Measurements from ENCODE around the gene DEK. TPM values are rescaled to one million over a fixed set of nuclear protein-coding genes. Genes with fewer than 3 reads are reported as not detected.

Gene DEK
- total RNA-seq, 2 experiments from 2014 or later = 235 to 267 TPM

- POLR2A ChIA-PET = interaction anchor here (1.0 to 1.2 kb wide), 4 partner anchors 10 to 236 kb away, joined by 3 to 4 read pairs (median 3); no protein-coding TSS in a partner anchor
- no peaks in the 10 kb centered on the region for H3K9me3 ChIP-seq (ENCODE audit: low read length)
- H3K27ac ChIP-seq (ENCODE audit: low read depth, low read length, poor library complexity, severe bottlenecking) = no peak overlapping the region
- H4K20me1 ChIP-seq (ENCODE audit: insufficient read depth, low read length) = no peaks in the 10 kb centered on the region
- no peaks in the 10 kb centered on the region for H3K9me2 ChIP-seq (ENCODE audit: insufficient read depth, low read length)
- DNase-seq (ENCODE audit: low spot score) = no peak
- intact Hi-C loops (cut with micrococcal nuclease; ENCODE audit: unreplicated experiment) = no loop called here
- BruUV-seq (replicated peaks) = no TSS peak
- H3K79me2 ChIP-seq (ENCODE audit: insufficient read depth, low read depth, low read length) = no peaks in the 10 kb centered on the region
- CTCF ChIA-PET (ENCODE audit: unreplicated experiment) = no interaction called here
- no peak overlapping the region for H2AFZ ChIP-seq (ENCODE audit: low read length)
- H3K4me2 ChIP-seq (ENCODE audit: low read length) = no peak overlapping the region
- H3K4me3 ChIP-seq (ENCODE audit: low read depth, low read length, poor library complexity, severe bottlenecking) = no peak overlapping the region
- TF ChIP-seq, protein P1, sequence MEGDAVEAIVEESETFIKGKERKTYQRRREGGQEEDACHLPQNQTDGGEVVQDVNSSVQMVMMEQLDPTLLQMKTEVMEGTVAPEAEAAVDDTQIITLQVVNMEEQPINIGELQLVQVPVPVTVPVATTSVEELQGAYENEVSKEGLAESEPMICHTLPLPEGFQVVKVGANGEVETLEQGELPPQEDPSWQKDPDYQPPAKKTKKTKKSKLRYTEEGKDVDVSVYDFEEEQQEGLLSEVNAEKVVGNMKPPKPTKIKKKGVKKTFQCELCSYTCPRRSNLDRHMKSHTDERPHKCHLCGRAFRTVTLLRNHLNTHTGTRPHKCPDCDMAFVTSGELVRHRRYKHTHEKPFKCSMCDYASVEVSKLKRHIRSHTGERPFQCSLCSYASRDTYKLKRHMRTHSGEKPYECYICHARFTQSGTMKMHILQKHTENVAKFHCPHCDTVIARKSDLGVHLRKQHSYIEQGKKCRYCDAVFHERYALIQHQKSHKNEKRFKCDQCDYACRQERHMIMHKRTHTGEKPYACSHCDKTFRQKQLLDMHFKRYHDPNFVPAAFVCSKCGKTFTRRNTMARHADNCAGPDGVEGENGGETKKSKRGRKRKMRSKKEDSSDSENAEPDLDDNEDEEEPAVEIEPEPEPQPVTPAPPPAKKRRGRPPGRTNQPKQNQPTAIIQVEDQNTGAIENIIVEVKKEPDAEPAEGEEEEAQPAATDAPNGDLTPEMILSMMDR (conservative IDR thresholded peaks at IDR 0.05; ENCODE audit: low read length) = no peak
- no peak for TF ChIP-seq EZH2phosphoT487 (IDR thresholded peaks at IDR 0.05; ENCODE audit: borderline replicate concordance, low read depth, low read length)
- H3K36me3 ChIP-seq (ENCODE audit: insufficient read depth, low read length) = no peaks in the 10 kb centered on the region
- H3K4me1 ChIP-seq (ENCODE audit: insufficient read depth, low read length, poor library complexity, severe bottlenecking) = no peaks in the 10 kb centered on the region
These were observed 15.8 kb upstream of the DEK start for GRCh38 chr6:18280084-18280483.

GRCh38 chr6:18279422-18279821 is 15.1 kb upstream of the DEK start:
- ChIA-PET CTCF (ENCODE audit: unreplicated experiment) (no interaction called here), POLR2A (interaction anchor here (1.0 kb wide), 1 partner anchor 9 kb away, joined by 3 read pairs; no protein-coding TSS in a partner anchor)
- Histone ChIP-seq H2AFZ (ENCODE audit: low read length) (no peak overlapping the region), H4K20me1 (ENCODE audit: insufficient read depth, low read length) (no peaks in the 10 kb centered on the region), H3K9me2 (ENCODE audit: insufficient read depth, low read length) (no peaks in the 10 kb centered on the region), H3K36me3 (ENCODE audit: insufficient read depth, low read length) (no peaks in the 10 kb centered on the region), H3K4me3 (ENCODE audit: low read depth, low read length, poor library complexity, severe bottlenecking) (no peak overlapping the region), H3K4me1 (ENCODE audit: insufficient read depth, low read length, poor library complexity, severe bottlenecking) (no peaks in the 10 kb centered on the region), H3K79me2 (ENCODE audit: insufficient read depth, low read depth, low read length) (no peaks in the 10 kb centered on the region), H3K4me2 (ENCODE audit: low read length) (no peak overlapping the region), H3K9me3 (ENCODE audit: low read length) (no peaks in the 10 kb centered on the region), H3K27ac (ENCODE audit: low read depth, low read length, poor library complexity, severe bottlenecking) (no peak overlapping the region)
- DNase-seq (ENCODE audit: low spot score) = no peak
- BruUV-seq (replicated peaks) = no TSS peak
- intact Hi-C loops (cut with micrococcal nuclease; ENCODE audit: unreplicated experiment) = no loop called here
- TF ChIP-seq, protein P1 (conservative IDR thresholded peaks at IDR 0.05; ENCODE audit: low read length) = no peak
- TF ChIP-seq EZH2phosphoT487 (IDR thresholded peaks at IDR 0.05; ENCODE audit: borderline replicate concordance, low read depth, low read length) = no peak

DNA sequence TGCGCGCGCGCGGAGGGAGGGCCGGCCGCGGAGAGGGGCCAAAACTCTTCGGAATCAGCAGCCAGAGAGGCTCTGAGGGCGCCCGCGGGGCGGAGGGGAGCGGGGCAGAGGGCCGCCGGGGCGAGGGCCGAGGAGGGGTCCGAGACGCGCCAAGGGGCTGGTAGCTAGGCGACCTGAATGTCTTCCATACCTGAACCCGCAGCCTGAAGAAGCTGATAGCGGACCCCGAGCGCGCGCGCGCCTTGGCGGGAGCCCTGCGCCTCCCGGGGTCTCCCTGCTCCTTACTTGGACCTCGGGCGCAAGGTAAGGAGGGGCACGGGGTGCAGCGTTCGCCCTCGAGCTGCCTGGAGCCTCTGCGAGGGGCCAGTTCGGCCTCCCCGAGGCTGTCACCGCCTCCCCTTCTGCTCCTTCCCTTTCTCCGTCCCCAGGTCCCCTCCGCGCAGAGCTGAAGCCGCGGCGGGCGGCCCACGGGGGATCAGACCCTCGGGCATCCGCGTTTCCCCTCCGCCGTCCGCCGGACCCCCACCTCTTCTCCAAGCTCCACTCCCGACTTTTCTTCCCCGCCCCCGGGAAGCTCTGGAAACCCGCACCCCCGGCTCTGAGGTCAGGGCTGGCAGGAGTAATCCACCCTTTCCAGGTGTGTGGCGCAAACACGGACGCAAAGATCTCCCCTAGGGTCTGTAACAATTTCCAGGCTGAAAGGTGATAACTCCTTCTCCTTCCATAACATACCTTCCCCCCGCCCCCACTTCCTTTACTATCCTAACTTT is 13.1 kb upstream of the DEK start:
- H3K4me2 ChIP-seq (ENCODE audit: low read length) = no peak overlapping the region
- POLR2A ChIA-PET = interaction anchor here (0.7 kb wide), 1 partner anchor 168 kb away, joined by 9 read pairs; no protein-coding TSS in a partner anchor
- no peak for DNase-seq (ENCODE audit: low spot score)

More for the DNA sequence above, 13.1 kb upstream of the DEK start:
- TF ChIP-seq EZH2phosphoT487 (IDR thresholded peaks at IDR 0.05; ENCODE audit: borderline replicate concordance, low read depth, low read length) = no peak
- TF ChIP-seq, protein P1 (conservative IDR thresholded peaks at IDR 0.05; ENCODE audit: low read length) = no peak
- Histone ChIP-seq H3K9me2 (ENCODE audit: insufficient read depth, low read length) (no peaks in the 10 kb centered on the region), H3K4me1 (ENCODE audit: insufficient read depth, low read length, poor library complexity, severe bottlenecking) (no peaks in the 10 kb centered on the region), H2AFZ (ENCODE audit: low read length) (no peak overlapping the region), H4K20me1 (ENCODE audit: insufficient read depth, low read length) (no peaks in the 10 kb centered on the region), H3K79me2 (ENCODE audit: insufficient read depth, low read depth, low read length) (no peaks in the 10 kb centered on the region), H3K4me3 (ENCODE audit: low read depth, low read length, poor library complexity, severe bottlenecking) (no peak overlapping the region), H3K27ac (ENCODE audit: low read depth, low read length, poor library complexity, severe bottlenecking) (no peak overlapping the region), H3K36me3 (ENCODE audit: insufficient read depth, low read length) (no peaks in the 10 kb centered on the region), H3K9me3 (ENCODE audit: low read length) (no peaks in the 10 kb centered on the region)
- BruUV-seq (replicated peaks) = no TSS peak
- CTCF ChIA-PET (ENCODE audit: unreplicated experiment) = no interaction called here
- intact Hi-C loops (cut with micrococcal nuclease; ENCODE audit: unreplicated experiment) = no loop called here

All from OCI-LY7 (cell line).